ENCODE results near the gene SVOPL. TPM values are rescaled to one million over a fixed set of nuclear protein-coding genes. Genes with fewer than 3 reads are reported as not detected.

The SVOPL gene
- polyA plus RNA-seq, 12 donors: 0.41 to 0.61 TPM; not detected in 10

DNA sequence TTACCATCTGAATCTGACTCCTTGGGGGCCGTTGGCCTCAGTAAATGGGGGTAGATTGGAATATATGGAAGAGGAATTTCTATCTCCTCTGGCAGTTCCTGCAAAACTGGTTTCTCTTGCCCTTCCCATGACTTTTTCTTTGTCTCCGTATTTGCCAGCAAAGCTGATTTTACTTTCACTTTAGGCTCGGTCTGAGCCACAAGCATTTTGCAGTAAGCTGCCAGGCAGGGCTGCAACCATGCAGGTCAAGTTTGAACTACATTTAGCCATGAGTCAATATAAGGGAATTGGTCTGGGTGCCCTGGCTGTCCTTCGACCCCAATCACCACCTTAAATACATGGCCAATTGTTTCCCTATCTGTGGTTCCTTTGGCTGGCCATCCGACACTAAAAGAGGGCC is 136.8 kb downstream of the SVOPL start:
- no peak for DNase-seq

DNA sequence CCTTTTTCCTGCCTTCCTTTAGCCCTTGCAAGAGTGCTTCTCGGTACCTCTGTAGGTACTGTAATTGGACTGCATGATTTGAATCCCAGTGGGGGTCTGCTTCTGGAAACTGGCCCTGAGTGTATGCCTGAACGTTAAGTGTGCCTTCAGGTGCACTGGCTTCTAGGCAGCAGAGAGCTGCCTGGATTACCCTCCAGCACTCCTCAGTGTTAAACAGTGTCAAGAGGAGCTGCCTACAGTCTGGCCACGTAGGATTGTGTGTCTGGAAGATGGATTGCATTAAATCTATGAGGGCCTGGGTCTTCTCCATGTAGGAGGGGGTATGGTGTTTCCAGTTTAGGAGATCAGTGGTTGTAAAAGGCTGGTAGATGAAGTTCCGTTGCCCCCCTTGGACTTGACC is 137.4 kb downstream of the SVOPL start:
- no peak for DNase-seq

DNA sequence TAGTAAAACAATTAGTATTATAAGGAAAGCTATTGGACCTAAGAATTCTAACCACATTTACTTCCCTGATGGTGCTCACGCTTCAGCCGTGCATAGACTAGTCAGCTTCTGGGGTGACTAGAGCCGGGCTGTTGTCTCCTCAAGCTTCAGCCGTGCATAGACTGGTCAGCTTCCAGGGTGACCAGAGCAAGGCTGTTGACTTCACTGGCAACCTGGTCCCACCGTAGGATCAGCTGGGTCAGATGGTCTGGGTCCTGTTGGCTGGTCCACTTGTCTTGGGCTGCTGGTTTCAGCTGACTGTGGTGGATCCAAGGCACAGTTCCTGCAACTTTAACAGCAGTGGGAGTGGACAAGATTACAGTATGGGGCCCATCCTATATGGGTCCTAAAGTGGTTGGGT is 141.7 kb downstream of the SVOPL start:
- DNase-seq: no peak

DNA sequence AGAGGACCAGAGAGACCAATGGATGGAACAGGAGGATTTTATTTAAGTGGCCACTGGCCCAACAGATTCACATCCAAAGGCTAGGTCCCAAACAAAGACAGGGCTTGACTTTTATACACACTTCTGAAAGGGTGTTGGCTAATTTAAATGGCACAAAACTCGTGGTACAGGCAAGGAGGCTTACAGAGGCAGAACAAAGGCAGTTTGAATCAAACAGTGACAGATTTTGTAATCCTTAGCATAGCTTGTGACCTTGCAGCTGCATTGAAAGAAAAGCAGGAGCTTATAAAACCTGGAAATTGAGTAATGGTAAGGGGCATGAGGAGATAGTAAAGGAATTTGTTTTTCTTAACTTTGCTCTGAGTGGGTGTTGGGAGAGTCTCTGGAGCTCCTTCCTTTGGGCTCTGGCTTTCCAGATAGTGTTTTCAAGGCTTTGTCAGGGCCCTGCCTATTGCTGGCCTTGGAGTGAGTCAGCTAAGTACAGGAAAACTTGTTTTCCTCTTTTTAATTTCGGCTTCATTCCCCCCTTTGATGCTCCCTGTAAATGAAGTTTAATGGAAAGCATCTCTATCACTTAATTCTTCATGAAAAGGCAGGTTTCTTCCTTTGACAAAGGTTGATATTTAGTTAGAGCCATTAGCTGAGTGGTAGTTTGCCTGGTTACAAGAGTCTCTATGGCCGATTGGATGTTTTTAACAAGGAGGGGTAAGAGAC is 144.2 kb downstream of the SVOPL start:
- DNase-seq: no peak

GRCh38 chr7:138555684-138556083 is 145.5 kb downstream of the SVOPL start:
- DNase-seq: no peak

- DNase-seq: no peak
These were observed 146.5 kb downstream of the SVOPL start for GRCh38 chr7:138554674-138555073.

- DNase-seq: no peak
These were observed 147.4 kb downstream of the SVOPL start for GRCh38 chr7:138553805-138554204.

- no peak for DNase-seq
These were observed 150.1 kb downstream of the SVOPL start for GRCh38 chr7:138551102-138551501.

- DNase-seq: no peak
These were observed 150.8 kb downstream of the SVOPL start for GRCh38 chr7:138550337-138550736.

- no peak for DNase-seq
These were observed 152.1 kb downstream of the SVOPL start for GRCh38 chr7:138549082-138549481.

DNA sequence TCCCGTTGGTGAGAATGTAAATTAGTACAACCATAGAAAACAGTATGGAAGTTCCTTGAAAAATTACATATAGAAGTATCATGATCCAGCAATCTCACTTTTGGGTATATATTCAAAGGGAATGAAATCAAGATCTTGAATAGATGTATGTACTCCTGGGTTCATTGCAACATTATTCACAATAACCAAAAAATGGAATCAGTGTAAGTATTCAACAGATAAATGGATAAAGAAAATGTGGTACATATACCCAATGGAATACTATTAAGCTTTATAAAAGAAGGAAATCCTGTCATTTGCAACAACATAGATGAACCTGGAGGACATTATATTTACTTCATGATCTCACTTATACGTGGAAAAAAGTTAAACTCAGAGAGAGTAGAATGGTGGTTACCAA is 154.3 kb downstream of the SVOPL start:
- no peak for DNase-seq

DNA sequence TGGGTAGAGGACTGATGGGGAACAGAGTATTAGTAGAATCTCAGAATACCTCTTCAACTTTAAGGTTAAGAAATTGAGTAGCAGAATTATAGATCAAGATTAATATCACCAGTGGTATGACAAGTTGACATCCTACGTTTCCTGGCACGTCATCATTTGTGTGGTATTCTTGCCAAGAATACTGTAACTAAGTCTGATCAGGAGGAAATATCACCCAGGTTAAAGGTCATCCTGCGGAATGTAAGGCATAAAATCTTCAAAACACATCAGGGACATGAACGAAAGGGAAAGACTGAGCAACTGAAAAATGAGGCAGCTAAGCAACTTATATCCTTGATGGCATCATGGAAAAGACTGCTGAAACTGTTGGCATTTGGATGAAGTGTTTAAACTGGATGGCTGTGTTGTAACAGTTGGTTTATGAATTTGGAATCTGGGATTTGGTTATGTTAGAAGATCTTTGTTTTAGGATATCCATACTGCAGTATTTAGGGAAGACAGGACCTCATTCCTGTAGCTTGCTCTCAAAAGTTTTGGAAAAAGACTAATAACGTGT is 155.0 kb downstream of the SVOPL start:
- DNase-seq: no peak

DNA sequence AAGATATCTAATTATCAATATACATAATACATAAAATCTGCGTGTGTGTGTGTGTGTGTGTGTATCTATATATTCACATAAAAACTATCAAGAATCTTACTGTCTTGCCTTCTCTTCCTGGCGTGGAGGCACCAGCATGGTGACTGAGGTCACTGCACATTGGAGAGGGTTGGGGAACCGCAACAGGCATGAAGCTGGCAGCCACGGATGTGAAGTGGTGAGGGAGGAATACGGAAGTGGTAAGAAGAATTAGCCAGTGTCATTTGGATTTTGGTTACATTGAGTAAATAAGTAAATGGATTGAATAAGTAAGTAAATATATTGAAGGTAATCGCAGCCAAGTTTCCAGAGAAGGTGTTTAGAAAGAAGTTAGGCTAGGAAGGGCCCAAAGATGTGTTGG is 156.0 kb downstream of the SVOPL start:
- no peak for DNase-seq

Other genes starting within 250 kb of the SVOPL start
- 10 to 100 TPM in 11 of 12 donors, not detected in 1; 22.0 to 42.8 (median 25.8) TPM for gene TRIM24, start 241.1 kb downstream of the SVOPL start, polyA plus RNA-seq (ENCODE audit: insufficient read length in 12 of 12)
- gene TMEM213, start 96.6 kb upstream of the SVOPL start, polyA plus RNA-seq (ENCODE audit: insufficient read length in 12 of 12): under 1 TPM in 8 of 12 donors, not detected in 4; 0.03 to 0.30 (median 0.12) TPM
- under 1 TPM in 9 of 12 donors, not detected in 3; 0.06 to 0.48 (median 0.24) TPM for gene ATP6V0A4, start 96.8 kb upstream of the SVOPL start, polyA plus RNA-seq (ENCODE audit: insufficient read length in 12 of 12)